ENCODE data around the gene OSBPL9. TPM values are rescaled to one million over a fixed set of nuclear protein-coding genes. Genes with fewer than 3 reads are reported as not detected.

Gene OSBPL9
- total and polyA plus RNA-seq, 2 experiments from 2014 or later = 32.2 to 37.0 TPM

DNA sequence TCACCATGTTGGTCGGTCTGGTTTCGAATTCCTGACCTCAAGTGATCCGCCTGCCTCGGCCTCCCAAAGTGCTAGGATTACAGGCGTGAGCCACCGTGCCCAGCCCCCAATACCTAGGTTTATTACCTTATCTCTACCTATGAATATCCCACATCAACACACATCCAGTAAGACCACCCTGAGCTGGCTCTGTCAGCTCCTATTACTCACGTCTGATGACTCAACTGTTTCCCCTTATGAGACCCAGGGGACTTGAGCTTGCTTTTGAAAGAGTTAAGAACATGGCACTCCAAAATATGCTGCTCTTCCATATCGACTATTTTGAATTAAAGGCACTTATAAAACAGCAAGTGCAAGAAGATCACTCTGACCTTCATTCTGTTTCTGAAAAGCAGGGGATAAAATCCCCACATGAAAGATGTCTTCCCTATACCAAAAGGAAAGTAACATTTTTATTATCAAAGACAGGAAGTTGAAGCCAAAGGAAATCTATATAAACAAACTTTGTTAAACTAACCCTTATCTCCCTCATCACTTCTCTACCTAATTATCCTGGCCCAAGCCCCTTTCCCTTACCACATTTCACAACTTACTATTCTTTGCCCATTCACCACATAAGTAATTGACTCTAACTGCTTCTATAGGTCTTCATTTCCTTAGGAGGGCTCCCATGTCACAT, 41.3 kb upstream of the OSBPL9 start:
- TF ChIP-seq EZH2 (IDR thresholded peaks at IDR 0.05; ENCODE audit: insufficient read depth, poor library complexity, severe bottlenecking) = no peak
- no peak for TF ChIP-seq EZH2phosphoT487 (IDR thresholded peaks at IDR 0.05; ENCODE audit: insufficient read depth, low read depth)
- Histone ChIP-seq H3K27ac (no peak overlapping the region), H4K20me1 (ENCODE audit: insufficient read depth) (no peaks in the 10 kb centered on the region)

DNA sequence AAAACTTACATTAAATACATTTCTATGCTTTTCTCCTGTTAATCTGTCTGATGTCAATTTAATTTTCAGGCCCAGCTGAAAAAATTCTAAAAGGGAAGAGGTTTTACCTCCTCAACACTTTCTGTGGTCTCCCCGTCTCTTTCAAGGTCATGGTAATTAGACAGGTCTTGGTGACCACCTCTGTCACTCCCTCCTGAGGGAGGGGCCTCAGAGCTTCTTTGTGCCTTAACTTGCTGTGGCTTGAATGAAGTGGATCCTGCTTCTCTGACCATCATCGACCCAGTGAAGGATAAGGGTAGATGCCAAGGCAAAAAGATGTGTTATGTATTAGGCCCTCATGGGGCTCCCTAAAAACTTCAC, 40.8 kb upstream of the OSBPL9 start:
- no peak overlapping the region for H3K27ac ChIP-seq
- H3K9me3 ChIP-seq (ENCODE audit: low read depth) = no peaks in the 10 kb centered on the region
- DNase-seq = no peak
- H4K20me1 ChIP-seq (ENCODE audit: insufficient read depth) = no peaks in the 10 kb centered on the region
- no peak overlapping the region for H3K4me2 ChIP-seq (ENCODE audit: unreplicated experiment)
- no peaks in the 10 kb centered on the region; the same call in 1 of the 2 replicates for H3K9me2 ChIP-seq (ENCODE audit: insufficient read depth)
- no peaks in the 10 kb centered on the region for H3K36me3 ChIP-seq (ENCODE audit: low read depth)
- H3K27me3 ChIP-seq (replicated peaks; ENCODE audit: insufficient read depth) = no peaks in the 10 kb centered on the region
- H3F3A ChIP-seq (ENCODE audit: insufficient read depth) = no peaks in the 10 kb centered on the region
- in situ Hi-C loops (cut with MboI) = no loop called here
- H3K79me2 ChIP-seq (ENCODE audit: insufficient read depth) = no peaks in the 10 kb centered on the region
- TF ChIP-seq EZH2phosphoT487 (IDR thresholded peaks at IDR 0.05; ENCODE audit: insufficient read depth, low read depth) = no peak
- TF ChIP-seq EZH2 (IDR thresholded peaks at IDR 0.05; ENCODE audit: insufficient read depth, poor library complexity, severe bottlenecking) = no peak
- H3K9ac ChIP-seq = no peak overlapping the region
- no peak overlapping the region for H3K4me3 ChIP-seq
- H2AFZ ChIP-seq = no peak overlapping the region
- whole genome bisulfite sequencing, 2 experiments (ENCODE audit: low coverage in 1 of 2, low lambda C conversion rate in 2 of 2, missing lambda C conversion rate in 2 of 2) = 93 to 97% methylated on average over 2 of the region's 2 CpGs
- H3K4me1 ChIP-seq (ENCODE audit: insufficient read depth) = no peaks in the 10 kb centered on the region

More for the DNA sequence above, 41.3 kb upstream of the OSBPL9 start:
- peaks cover 2% of the 10 kb centered on the region; the same call in 1 of the 2 replicates for H3K4me1 ChIP-seq (ENCODE audit: insufficient read depth)
- H3K79me2 ChIP-seq (ENCODE audit: insufficient read depth) = no peaks in the 10 kb centered on the region
- H3K9me3 ChIP-seq (ENCODE audit: low read depth) = no peaks in the 10 kb centered on the region
- peak; percentile 52 for DNase-seq
- in situ Hi-C loops (cut with MboI) = no loop called here
- no peaks in the 10 kb centered on the region for H3K27me3 ChIP-seq (replicated peaks; ENCODE audit: insufficient read depth)
- 79 to 83% methylated on average over 7 to 8 of the region's 8 CpGs for WGBS, 2 experiments (ENCODE audit: low coverage in 1 of 2, low lambda C conversion rate in 2 of 2, missing lambda C conversion rate in 2 of 2)
- H3K4me3 ChIP-seq = no peak overlapping the region
- H3K36me3 ChIP-seq (ENCODE audit: low read depth) = no peaks in the 10 kb centered on the region
- H3F3A ChIP-seq (ENCODE audit: insufficient read depth) = peaks cover 3% of the 10 kb centered on the region
- H3K9me2 ChIP-seq (ENCODE audit: insufficient read depth) = no peaks in the 10 kb centered on the region; the same call in 1 of the 2 replicates
- no peak overlapping the region for H3K9ac ChIP-seq
- no peak overlapping the region for H2AFZ ChIP-seq
- H3K4me2 ChIP-seq (ENCODE audit: unreplicated experiment) = no peak overlapping the region

DNA sequence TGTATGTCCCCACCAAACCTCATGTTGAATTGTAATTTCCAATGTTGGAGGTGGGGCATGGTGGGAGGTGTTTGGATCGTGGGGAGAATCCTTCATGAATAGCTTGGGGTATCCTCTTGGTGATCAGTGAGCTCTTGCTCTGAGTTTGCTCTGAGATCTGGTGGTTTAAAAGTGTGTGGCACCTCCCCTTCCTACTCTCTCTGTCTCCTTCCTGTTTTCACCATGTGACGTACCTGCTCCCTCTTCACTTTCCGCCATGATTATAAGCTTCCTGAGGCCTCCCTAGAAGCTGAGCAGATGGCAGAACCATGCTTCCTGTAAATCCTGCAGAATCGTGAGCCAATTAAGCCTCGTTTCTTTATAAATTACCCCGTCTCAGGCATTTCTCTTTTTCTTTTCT, 40.0 kb upstream of the OSBPL9 start:
- H2AFZ ChIP-seq = no peak overlapping the region
- H3K27ac ChIP-seq = no peak overlapping the region
- no peak overlapping the region for H3K4me3 ChIP-seq
- no peaks in the 10 kb centered on the region for H3K79me2 ChIP-seq (ENCODE audit: insufficient read depth)
- in situ Hi-C loops (cut with MboI) = no loop called here
- no peak for DNase-seq
- H3K4me1 ChIP-seq (ENCODE audit: insufficient read depth) = no peaks in the 10 kb centered on the region
- no peaks in the 10 kb centered on the region for H3K36me3 ChIP-seq (ENCODE audit: low read depth)
- 93 to 96% methylated on average over 6 of the region's 6 CpGs for WGBS, 2 experiments (ENCODE audit: low coverage in 1 of 2, low lambda C conversion rate in 2 of 2, missing lambda C conversion rate in 2 of 2)
- no peaks in the 10 kb centered on the region for H3K27me3 ChIP-seq (replicated peaks; ENCODE audit: insufficient read depth)
- no peaks in the 10 kb centered on the region for H4K20me1 ChIP-seq (ENCODE audit: insufficient read depth)
- H3K9ac ChIP-seq = no peak overlapping the region
- TF ChIP-seq EZH2phosphoT487 (IDR thresholded peaks at IDR 0.05; ENCODE audit: insufficient read depth, low read depth) (no peak), EZH2 (IDR thresholded peaks at IDR 0.05; ENCODE audit: insufficient read depth, poor library complexity, severe bottlenecking) (no peak)
- H3K9me3 ChIP-seq (ENCODE audit: low read depth) = no peaks in the 10 kb centered on the region
- H3K4me2 ChIP-seq (ENCODE audit: unreplicated experiment) = no peak overlapping the region
- H3F3A ChIP-seq (ENCODE audit: insufficient read depth) = no peaks in the 10 kb centered on the region
- no peaks in the 10 kb centered on the region; the same call in 1 of the 2 replicates for H3K9me2 ChIP-seq (ENCODE audit: insufficient read depth)

DNA sequence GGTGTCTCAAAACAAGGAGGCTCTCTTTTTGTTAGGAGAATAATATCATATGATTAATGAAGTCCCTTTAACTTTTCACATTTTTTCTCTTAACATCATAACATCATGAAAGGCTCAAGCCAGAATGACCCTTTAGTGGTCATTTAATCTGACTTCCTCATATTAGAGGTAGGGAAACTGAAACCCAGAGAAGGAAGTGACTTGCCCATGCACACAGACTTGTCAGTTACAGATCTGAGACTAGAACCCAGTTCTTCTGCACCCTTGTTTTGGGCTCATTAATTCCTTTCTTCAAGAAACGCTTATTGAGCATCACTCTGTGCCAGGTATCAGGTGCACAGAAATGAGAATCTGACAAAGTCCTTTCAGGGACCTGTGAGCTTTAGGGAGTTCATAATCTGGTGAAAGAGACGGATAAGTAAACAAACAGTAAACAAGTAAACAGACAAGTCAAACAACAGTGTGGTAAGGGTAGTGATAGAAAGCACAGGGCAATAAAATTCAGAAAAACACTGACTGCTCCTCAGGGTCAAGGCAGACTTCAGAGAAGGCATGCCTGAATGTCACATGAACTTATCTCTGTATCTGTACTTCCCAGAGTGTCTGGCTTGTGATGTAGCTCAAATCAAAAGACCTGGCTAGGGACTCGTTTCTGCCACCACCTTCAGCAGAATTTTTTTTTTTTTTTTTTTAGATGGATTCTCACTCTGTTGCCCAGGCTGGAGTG, 38.3 kb upstream of the OSBPL9 start:
- Histone ChIP-seq H3K4me1 (ENCODE audit: insufficient read depth) (peaks cover 4% of the 10 kb centered on the region; the same call in 1 of the 2 replicates), H3K79me2 (ENCODE audit: insufficient read depth) (no peaks in the 10 kb centered on the region), H3K9me3 (ENCODE audit: low read depth) (no peaks in the 10 kb centered on the region), H3K4me2 (ENCODE audit: unreplicated experiment) (no peak overlapping the region), H2AFZ (no peak overlapping the region), H4K20me1 (ENCODE audit: insufficient read depth) (no peaks in the 10 kb centered on the region), H3K36me3 (ENCODE audit: low read depth) (no peaks in the 10 kb centered on the region), H3K27ac (no peak overlapping the region), H3K27me3 (replicated peaks; ENCODE audit: insufficient read depth) (no peaks in the 10 kb centered on the region), H3K9ac (no peak overlapping the region), H3K9me2 (ENCODE audit: insufficient read depth) (no peaks in the 10 kb centered on the region; the same call in 1 of the 2 replicates), H3K4me3 (no peak overlapping the region), H3F3A (ENCODE audit: insufficient read depth) (no peaks in the 10 kb centered on the region)
- 71 to 77% methylated on average over 3 of the region's 3 CpGs for WGBS, 2 experiments (ENCODE audit: low coverage in 1 of 2, low lambda C conversion rate in 2 of 2, missing lambda C conversion rate in 2 of 2)
- in situ Hi-C loops (cut with MboI) = no loop called here
- DNase-seq = no peak
- TF ChIP-seq EZH2 (IDR thresholded peaks at IDR 0.05; ENCODE audit: insufficient read depth, poor library complexity, severe bottlenecking) (no peak), EZH2phosphoT487 (IDR thresholded peaks at IDR 0.05; ENCODE audit: insufficient read depth, low read depth) (no peak)
